Activated CD8-positive, alpha-beta memory T cell treated with anti-CD3 and anti-CD28 coated beads for 4 hours (primary cell): ENCODE data around the gene SP4.

Experiments
- DNase-seq, 2 donors: peaks; one replicate each; pipeline ENCODE4 v3.0.0-alpha.2; 2020; ENCODE audit warnings: low read depth in 2 of 2

SP4 gene

GRCh38 chr7:21443149-21443841 lies 15.4 kb downstream of the SP4 start:
- no peak for DNase-seq

- no peak for DNase-seq
Observed at GRCh38 chr7:21448974-21449373, 21.1 kb downstream of the SP4 start.

GRCh38 chr7:21450076-21450475 lies 22.2 kb downstream of the SP4 start:
- DNase-seq: no peak

- DNase-seq: no peak
Observed at GRCh38 chr7:21450941-21451340, 23.1 kb downstream of the SP4 start.

- no peak for DNase-seq
Observed at GRCh38 chr7:21454182-21454581, 26.3 kb downstream of the SP4 start.

GRCh38 chr7:21454906-21455305 lies 27.0 kb downstream of the SP4 start:
- no peak for DNase-seq

GRCh38 chr7:21461282-21461681 lies 33.4 kb downstream of the SP4 start:
- no peak for DNase-seq

- DNase-seq: no peak
Observed at GRCh38 chr7:21462081-21462480, 34.2 kb downstream of the SP4 start.

- no peak for DNase-seq
Observed at GRCh38 chr7:21463524-21463923, 35.6 kb downstream of the SP4 start.

GRCh38 chr7:21468969-21469368 lies 41.1 kb downstream of the SP4 start:
- DNase-seq: no peak

GRCh38 chr7:21469894-21470293 lies 42.0 kb downstream of the SP4 start:
- DNase-seq: no peak

- no peak for DNase-seq
Observed at GRCh38 chr7:21472029-21472428, 44.1 kb downstream of the SP4 start.

- DNase-seq: no peak
Observed at GRCh38 chr7:21476429-21476828, 48.5 kb downstream of the SP4 start.

GRCh38 chr7:21480693-21481403 lies 53.0 kb downstream of the SP4 start:
- DNase-seq: no peak

GRCh38 chr7:21486511-21486910 lies 58.6 kb downstream of the SP4 start:
- no peak for DNase-seq

- no peak for DNase-seq
Observed at GRCh38 chr7:21495731-21496130, 67.8 kb downstream of the SP4 start.

- DNase-seq: no peak
Observed at GRCh38 chr7:21497072-21497471, 69.2 kb downstream of the SP4 start.

GRCh38 chr7:21500117-21500832 lies 72.4 kb downstream of the SP4 start:
- no peak for DNase-seq

- no peak for DNase-seq
Observed at GRCh38 chr7:21504021-21504420, 76.1 kb downstream of the SP4 start.

- peak in 1 of 2 donors; percentile 2 for DNase-seq
Observed at GRCh38 chr7:21507627-21508343, 79.9 kb downstream of the SP4 start.

- DNase-seq: no peak
Observed at GRCh38 chr7:21508538-21508937, 80.7 kb downstream of the SP4 start.

GRCh38 chr7:21514062-21514461 lies 86.2 kb downstream of the SP4 start:
- DNase-seq: no peak
